AG08395 (cell line): Measurements from ENCODE around the gene CENPE.

Source experiments
- DNase-seq: peaks from one replicate; pipeline ENCODE4 v3.0.0; 2012; ENCODE audit warnings: mixed read lengths, low spot score

Gene CENPE

GRCh38 chr4:103136671-103137445 lies 61.3 kb downstream of the CENPE start:
- no peak for DNase-seq

- DNase-seq, result no peak
These were observed 69.0 kb downstream of the CENPE start for GRCh38 chr4:103129174-103129573.

- DNase-seq, result no peak
These were observed 72.0 kb downstream of the CENPE start for GRCh38 chr4:103126126-103126525.

GRCh38 chr4:103123114-103123513 lies 75.0 kb downstream of the CENPE start:
- no peak for DNase-seq

GRCh38 chr4:103118166-103118565 lies 80.0 kb downstream of the CENPE start:
- no peak for DNase-seq

GRCh38 chr4:103111598-103111997 lies 86.5 kb downstream of the CENPE start:
- no peak for DNase-seq

DNA sequence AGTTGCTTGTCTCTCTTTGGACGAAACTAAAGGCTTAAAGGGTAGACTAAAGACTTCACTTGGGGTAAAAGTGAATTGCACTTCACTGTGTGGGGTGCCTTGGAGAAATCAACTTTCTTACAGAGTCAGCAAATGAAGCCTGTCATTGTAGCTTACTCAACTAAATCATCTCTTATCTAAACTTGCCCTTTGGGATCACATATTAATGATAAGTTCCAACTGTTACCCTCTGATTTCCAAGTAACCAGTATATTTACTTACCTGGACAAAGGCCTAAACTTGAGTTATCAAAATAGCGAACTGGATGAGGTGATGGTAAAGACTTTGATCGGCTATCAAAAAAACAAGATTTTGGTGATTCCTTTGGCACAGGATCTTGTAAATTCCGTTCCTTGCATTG lies 89.6 kb downstream of the CENPE start:
- no peak for DNase-seq

GRCh38 chr4:103105558-103106356 lies 92.4 kb downstream of the CENPE start:
- no peak for DNase-seq

DNA sequence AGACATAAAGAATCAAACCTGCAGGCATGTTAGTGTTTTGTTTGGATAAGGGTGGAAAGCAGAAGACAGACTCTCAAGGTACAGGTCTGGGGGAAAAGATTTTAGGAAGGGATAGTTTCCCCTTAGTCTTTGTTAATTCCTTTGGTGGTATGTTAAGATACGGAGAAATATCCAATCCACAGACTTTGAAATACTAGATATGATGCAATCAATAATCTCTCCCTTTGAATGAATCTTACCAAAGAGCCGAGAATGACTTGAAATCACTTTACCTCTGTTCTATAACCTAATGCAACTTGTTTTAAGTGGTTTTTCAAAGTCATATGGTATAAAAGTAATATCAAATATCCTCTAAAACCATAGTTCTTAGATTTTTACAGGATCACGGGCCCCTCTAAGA lies 93.3 kb downstream of the CENPE start:
- DNase-seq, result no peak

DNA sequence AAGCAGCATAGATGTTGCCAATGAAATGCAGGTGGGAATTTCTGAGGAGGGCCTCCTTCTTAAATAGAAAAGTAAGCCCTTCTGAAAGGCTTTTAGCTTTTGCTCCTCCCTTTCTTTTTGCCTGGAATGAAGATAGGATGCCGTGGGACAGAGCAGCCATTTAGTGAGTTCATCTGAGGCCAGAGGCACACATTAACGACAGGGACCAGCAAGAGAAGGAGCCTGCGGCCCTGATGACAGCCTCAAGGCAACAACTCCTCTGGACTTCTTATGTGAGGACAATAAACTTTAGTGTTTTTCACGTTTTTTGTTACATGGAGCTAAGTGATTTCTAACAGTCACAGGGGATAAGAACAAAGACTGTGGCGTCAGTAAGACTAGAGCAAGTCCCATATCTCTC lies 97.5 kb downstream of the CENPE start:
- DNase-seq, result no peak

DNA sequence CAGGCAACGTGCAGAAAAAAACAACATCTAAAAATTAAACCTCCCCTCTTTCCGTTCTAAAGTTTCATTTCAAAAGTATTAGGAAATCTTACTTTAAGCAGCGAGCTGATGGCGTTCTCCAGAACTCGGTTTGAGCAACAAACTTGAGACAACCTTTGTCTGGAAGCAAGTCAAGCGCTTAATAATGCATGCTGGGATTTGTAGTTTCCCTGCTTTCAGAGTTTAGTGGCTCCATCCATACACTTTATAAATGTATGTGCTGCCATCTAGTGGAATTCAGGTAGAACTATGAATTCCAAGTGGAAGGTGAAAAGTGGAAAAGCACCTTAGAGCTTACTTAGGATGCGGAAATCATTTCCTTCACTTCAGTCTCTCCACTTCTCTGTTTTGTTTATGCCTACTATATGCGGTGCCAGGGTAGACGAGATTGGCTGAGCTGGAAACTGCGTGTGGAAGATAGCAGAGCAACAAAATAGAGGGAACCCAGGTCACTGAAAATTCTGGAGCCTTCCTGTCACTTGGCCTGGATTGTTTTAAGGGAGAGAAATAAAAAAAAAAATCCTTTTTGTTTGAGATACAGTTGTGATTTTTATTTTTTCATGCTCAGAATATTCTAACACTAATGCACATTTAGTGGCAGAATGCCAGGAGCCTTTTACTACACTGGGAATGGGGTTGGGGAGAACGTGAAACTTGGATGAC lies 98.3 kb downstream of the CENPE start, which contains the start of gene BDH2:
Gene BDH2, minus strand, starts transcription at position 144 of the 702 bp plus-strand sequence. CDS start 3,580 bp downstream, outside the sequence.
- peak; percentile 94 for DNase-seq

DNA sequence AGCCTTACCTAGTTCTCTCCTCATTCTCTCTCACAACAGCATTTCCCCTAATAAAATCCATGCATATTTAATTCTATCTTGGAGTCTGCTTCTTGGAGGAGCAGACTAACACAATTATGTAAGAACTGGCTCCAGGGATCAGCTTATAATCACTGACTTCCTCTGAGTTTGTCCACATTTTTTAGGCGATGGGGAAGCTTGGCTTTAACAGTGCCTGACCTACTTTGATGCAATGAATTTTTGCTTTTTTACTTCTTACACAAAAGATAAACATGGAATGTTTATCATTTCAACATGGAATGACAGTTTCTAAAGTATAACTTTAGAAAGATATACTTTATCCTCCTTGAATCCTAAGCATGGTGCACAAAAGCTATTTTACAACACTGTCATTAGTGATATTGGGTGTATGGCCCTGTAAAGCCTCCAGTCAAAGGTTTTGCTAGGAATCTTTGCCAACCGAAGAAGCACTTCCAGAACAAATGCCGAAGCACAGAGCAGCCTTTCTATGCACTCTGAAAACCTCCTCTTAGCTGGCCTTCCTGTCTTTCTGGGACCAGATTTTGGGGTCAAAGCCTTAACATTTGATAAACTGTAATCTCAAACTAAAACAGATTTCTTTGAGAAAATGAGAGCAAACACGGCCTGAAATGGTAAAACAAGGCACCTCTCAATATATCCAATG lies 99.2 kb downstream of the CENPE start:
- peak; percentile 18 for DNase-seq

DNA sequence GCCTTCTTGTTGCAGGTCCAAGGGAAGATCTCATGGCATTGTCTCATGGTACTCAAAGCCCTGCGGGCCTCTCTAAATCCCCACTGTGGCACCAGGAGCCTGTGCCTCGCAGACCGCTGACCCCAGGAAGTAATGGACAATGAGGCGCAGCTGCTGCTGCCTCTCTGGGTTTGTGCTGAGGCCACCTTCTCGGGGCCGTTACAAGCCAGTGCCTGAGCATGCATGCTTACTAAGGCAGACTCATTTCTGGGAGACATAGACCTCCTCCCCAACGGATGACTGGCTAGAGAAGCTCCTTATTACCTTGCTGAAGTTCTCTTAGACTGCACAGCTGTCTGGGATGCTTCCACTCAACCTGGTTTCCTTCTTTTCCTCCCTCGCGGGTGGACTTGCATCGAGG lies 99.8 kb downstream of the CENPE start:
- no peak for DNase-seq

DNA sequence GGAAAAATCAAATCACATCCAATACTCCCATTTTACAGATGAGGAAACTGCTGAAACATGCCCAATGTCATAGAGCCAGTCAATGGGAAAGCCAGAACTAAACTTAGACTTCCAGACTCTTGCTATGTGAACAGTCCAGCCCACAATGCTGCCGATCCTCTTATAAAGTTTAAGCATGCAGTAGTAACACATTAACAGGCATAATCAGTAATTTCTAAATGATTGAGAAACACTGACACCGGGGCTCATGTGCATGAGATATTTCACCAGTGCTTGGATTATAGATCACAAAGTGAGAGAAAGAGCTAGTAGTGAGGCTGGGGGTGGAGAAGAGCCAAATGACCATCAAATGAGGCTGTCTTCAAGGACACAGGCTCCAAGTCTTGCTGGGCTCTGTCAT lies 101.0 kb downstream of the CENPE start:
- no peak for DNase-seq

- no peak for DNase-seq
These were observed 103.1 kb downstream of the CENPE start for GRCh38 chr4:103095080-103095479.

- DNase-seq, result no peak
These were observed 105.9 kb downstream of the CENPE start for GRCh38 chr4:103092245-103092644.

GRCh38 chr4:103091601-103092223 lies 106.4 kb downstream of the CENPE start:
- DNase-seq, result peak; percentile 49

- DNase-seq, result no peak
These were observed 108.7 kb downstream of the CENPE start for GRCh38 chr4:103089481-103089880.

DNA sequence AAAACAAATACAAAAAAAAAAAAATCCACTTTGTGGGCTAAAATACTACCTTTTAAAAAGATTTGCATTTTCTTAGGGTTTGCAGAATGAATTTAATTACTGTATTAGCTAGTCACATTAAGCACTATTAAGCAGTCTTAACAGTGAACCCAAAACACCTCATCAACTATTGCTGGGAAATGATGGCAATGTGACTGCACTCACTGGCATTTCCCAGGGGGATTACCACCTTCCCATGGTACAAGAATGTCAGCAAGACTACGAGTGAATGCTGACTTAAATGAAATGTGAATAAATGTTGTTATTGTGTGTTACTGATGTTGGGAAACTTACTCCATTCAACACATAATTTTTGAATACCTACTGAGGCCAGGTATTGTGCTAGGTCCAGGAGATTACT lies 111.6 kb downstream of the CENPE start:
- DNase-seq, result no peak

DNA sequence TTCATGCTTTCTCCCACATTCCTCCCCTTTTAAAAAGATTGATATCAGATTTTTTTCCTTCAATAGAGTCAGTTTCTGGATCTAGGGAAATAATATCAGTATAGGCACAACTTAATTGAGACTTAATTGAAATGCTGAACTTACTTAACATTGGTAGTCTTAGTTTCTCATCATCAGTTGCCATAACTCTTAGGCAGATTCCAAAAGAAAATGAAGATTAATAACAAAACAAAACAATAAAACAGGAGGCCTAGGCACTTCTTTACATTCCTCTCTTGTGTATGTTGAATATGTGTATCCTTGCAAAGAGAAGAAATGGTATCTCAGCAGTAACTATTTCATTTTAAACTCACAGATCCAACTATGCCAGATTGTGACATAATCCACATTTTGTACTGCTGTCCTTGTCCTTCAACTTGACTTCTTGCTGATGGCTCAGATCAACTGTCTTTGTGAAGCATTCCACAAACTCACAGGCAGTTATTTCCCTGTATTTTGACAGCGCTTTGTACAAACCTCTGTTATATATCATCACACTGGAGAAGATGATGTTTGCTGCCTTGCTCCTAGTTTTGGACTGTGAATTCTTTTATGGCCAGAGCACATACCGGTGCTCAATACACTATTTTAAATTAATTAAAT lies 112.5 kb downstream of the CENPE start:
- DNase-seq, result no peak

- DNase-seq, result no peak
These were observed 118.5 kb downstream of the CENPE start for GRCh38 chr4:103079621-103080020.
